Measurements from ENCODE around the gene IPO9.

DNA sequence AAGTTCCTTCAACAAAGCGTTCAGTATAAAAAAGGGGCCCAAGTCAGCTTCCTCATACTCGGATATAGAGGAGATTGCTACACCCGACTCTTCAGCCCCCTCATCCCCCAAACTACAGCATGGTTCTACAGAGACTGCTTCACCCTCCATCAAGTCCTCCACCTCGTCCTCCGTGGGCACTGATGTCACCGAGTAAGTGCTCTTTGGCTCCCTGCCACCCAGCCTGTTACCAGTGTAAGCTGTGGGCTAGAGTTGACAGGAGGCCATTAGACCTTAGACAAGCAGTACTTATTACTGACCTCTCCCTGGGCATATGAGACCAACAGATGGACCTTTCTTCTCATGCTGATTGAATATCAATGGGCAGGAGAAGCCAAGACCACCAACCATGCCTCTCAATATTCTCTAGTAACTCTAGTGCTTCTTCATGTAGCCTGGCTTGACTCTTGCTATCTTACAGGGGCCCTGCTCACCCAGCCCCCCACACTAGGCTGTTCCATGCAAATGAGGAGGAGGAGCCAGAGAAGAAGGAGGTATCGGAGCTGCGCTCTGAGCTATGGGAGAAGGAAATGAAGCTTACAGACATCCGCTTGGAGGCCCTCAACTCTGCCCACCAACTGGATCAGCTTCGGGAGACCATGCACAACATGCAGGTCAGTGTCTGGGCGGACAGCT is 20.9 kb upstream of the IPO9 start:
- TF ChIP-seq NFYB (IDR thresholded peaks at IDR 0.05; ENCODE audit: insufficient read depth, low read depth, low read length) (no peak), RAD51 (IDR thresholded peaks at IDR 0.05) (no peak), NRF1 (conservative IDR thresholded peaks at IDR 0.05; ENCODE audit: low read depth, low read length) (no peak), GABPA (IDR thresholded peaks at IDR 0.05; ENCODE audit: low read depth) (no peak), CREB1 (IDR thresholded peaks at IDR 0.05; ENCODE audit: low read depth) (no peak), NFIC (IDR thresholded peaks at IDR 0.05; ENCODE audit: low read depth, low read length) (no peak), POLR2A (IDR thresholded peaks at IDR 0.05; ENCODE audit: low read depth, low read length) (no peak), WRNIP1 (IDR thresholded peaks at IDR 0.05; ENCODE audit: borderline replicate concordance, low read depth, low read length) (no peak)
- TF ChIP-seq, protein P1, sequence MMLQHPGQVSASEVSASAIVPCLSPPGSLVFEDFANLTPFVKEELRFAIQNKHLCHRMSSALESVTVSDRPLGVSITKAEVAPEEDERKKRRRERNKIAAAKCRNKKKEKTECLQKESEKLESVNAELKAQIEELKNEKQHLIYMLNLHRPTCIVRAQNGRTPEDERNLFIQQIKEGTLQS (IDR thresholded peaks at IDR 0.05; ENCODE audit: borderline replicate concordance, extremely low read depth, low read depth, low read length) = no peak
- TF ChIP-seq, protein P2, sequence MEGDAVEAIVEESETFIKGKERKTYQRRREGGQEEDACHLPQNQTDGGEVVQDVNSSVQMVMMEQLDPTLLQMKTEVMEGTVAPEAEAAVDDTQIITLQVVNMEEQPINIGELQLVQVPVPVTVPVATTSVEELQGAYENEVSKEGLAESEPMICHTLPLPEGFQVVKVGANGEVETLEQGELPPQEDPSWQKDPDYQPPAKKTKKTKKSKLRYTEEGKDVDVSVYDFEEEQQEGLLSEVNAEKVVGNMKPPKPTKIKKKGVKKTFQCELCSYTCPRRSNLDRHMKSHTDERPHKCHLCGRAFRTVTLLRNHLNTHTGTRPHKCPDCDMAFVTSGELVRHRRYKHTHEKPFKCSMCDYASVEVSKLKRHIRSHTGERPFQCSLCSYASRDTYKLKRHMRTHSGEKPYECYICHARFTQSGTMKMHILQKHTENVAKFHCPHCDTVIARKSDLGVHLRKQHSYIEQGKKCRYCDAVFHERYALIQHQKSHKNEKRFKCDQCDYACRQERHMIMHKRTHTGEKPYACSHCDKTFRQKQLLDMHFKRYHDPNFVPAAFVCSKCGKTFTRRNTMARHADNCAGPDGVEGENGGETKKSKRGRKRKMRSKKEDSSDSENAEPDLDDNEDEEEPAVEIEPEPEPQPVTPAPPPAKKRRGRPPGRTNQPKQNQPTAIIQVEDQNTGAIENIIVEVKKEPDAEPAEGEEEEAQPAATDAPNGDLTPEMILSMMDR (IDR thresholded peaks at IDR 0.05 in 2 of 3, conservative IDR thresholded peaks at IDR 0.05 in 1 of 3; ENCODE audit: control insufficient read depth in 2 of 3, extremely low read depth in 1 of 3, insufficient read depth in 1 of 3, low read depth in 3 of 3, low read length in 3 of 3) = no peak
- TF ChIP-seq, protein P3, sequence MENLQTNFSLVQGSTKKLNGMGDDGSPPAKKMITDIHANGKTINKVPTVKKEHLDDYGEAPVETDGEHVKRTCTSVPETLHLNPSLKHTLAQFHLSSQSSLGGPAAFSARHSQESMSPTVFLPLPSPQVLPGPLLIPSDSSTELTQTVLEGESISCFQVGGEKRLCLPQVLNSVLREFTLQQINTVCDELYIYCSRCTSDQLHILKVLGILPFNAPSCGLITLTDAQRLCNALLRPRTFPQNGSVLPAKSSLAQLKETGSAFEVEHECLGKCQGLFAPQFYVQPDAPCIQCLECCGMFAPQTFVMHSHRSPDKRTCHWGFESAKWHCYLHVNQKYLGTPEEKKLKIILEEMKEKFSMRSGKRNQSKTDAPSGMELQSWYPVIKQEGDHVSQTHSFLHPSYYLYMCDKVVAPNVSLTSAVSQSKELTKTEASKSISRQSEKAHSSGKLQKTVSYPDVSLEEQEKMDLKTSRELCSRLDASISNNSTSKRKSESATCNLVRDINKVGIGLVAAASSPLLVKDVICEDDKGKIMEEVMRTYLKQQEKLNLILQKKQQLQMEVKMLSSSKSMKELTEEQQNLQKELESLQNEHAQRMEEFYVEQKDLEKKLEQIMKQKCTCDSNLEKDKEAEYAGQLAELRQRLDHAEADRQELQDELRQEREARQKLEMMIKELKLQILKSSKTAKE (IDR thresholded peaks at IDR 0.05; ENCODE audit: low read depth, poor library complexity, severe bottlenecking) = no peak

Measured in GM12878 (cell line).